ENCODE data around the gene GBA2.

GBA2 gene

DNA sequence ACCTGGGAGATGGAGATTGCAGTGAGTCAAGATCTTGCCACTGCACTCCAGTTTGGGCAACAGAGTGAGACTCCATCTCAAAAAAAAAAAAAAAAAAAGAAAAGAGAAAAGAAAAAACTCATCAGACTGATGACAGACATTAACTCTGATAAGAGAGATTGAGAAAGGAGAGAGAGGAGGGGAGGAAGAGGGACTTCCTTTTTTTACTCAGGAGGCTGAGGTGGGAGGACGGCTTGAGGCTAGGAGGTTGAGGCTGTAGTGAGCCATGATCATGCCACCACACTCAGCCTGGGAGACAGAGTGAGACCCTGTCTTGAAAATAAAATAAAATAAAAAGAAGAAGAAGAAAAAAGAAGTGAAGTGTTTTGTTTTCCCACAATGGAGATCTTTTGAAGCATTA is 14.8 kb upstream of the GBA2 start:
- DNase-seq, result no peak

DNA sequence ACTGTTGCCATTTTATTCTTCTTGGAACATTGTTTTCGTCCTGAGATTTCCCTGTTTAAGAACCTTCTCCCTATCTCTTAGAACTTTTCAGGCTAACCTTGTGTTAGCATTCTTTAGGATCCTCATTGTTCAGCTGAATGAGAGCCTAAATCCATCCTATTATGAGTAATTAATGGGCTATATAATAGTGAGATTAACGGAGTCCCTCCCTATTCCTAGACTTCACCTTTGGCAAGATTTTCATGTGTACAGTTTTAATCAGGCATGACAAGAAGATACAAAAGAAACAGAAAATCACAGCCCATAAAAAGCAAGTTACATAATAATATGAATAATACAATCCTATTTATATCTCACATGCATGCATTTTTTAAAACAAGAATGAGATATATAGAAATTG is 14.2 kb upstream of the GBA2 start:
- no peak for DNase-seq

DNA sequence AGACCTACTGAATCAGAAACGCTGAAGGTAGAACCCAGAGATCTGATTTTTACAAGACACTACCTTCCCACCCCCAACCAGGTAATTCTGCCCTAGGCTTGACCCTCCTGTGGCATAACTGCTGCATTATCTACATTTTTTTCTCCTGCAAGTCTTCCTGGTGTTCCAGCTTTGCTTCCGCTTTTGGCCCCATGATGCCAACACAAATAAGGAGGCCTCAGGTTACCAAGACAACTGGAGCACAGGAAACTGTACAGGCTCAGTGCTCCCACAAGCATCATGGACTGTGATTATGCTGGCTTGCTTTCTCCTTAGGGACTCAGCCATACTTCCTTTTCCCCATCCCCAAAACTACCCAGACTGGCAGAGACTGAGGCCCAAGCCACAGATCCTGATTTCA is 11.6 kb upstream of the GBA2 start:
- no peak for DNase-seq

DNA sequence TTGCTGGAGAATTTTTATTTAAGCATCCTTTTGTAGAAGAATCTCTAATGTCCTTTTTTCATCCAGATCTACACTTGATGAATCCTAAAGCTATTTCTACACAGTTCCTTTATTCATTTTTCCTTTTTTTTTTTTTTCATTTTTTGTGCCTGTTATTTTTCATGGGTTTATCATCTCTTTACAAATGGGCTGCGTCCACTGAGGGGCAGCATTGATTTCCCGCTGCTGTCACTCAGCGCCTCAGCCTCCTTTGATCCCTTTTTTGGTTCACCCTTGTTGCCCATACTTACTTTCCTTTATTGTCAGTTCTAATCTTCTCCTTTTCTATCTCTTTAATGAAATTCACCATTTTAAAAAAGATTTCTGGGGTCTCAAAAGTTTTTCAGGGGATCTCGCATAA is 10.8 kb upstream of the GBA2 start:
- no peak for DNase-seq

DNA sequence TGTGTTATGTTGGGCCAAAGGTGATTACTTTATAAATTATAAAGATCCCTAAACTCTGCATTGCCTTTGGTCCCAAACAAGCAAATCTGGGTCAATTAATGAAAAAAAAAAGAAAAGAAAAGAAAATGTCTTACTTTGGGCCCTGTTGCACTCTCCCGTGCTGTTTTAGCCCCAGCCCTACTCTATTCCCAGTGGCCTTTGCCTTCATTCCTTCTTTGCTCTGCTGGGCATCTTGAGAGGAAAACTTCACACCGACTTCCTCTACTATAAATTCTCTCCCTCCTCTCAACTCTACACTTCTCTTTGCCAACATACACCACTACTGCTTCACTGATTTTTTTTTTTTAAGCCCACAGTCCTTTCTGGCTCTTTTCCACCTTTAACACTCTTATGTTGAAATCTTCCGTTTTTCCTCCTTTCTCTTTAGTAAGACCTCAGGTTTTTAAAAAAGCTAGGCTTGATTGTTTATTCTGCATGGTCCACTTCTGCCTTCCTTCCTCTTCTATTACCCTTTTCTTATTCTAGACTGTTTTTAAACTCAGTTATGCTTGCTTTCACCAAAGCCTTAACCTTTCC is 9.5 kb upstream of the GBA2 start:
- DNase-seq, result no peak

DNA sequence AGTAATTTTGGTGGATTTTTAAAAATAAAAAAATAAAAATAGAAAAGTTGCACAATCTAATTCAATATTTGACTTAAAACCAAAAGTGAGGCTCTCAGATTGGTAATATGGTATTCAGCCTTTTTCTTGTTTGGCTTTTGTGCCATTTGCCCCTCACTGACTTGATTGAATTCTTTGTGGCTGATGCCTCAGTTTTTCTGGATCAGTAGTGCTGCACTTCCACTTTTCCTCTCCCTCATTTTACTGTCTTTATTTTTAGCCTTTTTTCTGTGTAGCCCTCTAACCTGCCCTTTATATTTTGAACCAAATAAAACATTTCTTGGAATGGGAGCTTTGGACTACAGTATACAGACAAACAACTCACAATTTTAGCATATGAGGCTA is 8.9 kb upstream of the GBA2 start:
- DNase-seq, result no peak

DNA sequence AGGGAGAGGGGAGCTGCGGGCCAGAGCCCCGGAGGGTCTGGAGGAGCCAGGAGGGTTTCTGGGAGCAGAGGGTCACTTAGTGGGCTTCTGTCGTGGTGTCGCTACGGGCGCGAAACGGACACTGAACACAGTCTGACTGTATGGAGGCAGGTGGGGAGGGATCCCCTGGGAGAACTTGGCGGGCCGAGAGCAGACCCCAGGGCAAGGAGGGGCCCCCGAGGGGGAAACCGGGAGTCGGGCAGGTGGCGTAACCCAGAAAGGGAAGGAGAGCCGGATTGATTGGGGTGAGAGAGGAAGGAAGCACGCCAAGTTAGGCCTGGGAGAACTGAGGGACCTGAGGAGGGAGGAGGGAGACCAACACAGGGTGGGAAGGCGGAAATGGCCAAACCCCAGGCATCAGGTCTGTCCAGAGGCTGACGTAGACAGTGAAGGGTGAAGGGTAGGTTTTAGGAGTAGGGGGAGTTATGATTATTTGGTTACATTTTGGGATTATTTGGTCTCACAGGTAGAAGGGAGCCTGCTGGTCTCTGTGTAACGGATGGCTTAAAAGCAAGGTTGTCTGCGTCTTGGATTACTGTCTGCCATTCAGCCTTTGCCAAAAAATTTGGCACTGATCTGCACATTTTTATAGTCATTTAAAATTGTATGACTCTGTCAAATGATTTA is 8.3 kb upstream of the GBA2 start:
- DNase-seq, result no peak

DNA sequence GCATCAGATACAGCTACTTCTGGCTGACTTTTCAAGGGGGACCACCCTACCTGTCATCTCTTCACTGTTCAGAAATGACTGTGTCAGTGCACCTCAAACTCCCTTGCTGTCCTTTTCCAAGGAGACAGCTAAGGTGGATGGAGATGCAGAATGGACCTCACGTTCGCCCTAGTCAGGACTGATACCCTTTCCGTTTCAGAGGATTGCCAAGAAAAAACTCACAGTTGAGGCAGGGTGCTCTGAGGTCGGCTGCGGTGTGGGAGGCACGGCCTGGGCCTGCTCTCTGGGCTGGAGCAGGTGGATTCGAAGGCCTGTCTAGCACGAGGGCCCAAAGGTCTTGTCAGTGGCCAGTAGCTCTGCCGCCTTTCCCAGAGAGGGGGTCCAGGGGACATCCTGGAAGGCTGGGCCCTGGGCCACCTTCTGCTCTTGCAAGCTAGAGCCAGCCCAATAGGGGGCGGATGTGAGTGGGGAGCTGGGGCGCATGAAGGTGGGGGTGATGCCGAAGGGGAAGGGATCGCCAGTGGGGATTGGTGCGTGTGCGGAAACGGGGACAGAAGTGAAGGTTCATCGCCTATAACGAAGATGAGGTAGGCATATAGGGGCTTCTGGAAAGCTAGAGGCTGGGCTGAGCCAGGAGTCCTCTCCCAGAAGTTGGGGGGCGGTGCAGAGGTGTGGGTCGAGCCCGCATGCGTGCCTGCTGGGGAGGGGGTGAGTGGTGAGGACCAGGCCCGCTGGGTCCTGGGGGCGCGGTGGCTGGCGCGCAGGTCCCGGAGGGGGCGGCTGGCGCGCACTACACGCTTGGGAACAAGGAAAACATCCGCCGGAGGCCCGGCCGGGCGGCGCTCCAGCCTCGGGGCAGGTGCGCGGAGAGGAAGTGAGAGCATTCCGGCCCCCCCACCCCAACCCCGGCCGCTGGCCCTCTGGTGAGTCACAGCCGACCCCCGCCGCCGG is 7.5 kb upstream of the GBA2 start:
- DNase-seq, result no peak

DNA sequence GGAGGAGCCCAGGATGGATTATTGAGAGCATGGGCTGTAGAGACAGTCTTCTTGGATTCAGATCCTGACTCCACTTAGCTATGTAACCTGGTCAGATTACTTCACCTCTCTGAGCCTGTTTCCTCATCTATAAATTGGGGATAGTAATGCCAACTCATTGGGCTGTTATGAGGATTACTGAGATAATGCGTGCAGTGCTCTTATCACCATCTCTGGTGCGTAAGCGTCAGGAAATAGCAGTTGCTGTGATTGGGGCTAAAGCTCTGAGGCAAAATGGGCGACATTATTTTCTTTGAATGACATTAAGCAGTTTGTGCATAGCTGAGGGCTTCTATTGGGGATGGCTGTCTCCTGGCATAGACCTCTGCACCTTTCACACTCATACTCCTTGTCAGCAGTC is 6.0 kb upstream of the GBA2 start:
- no peak for DNase-seq

DNA sequence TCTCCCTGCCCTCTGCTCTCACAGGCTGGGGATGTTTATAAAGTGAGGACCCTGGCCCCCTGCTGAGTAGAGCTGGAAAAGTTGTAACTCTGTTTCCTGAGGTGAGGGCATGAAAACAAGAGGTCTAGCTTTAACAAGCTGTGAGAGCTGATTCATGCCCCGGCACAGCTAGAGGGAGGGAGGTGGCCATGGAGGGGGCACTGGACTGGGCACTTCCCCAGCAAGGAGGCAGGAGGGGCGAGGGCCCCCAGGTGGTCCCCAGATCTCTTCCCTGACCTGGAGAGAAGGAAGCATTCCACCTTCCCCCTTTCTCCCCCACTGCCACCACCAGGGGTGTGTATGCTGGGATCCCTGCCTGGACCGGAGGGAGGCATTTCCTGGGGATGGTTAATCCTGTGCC is 5.2 kb upstream of the GBA2 start, which contains the start of gene MSMP:
Gene MSMP, minus strand, starts transcription at position 13 of the 400 bp plus-strand sequence. CDS start 147 bp downstream, outside the sequence.
- no peak for DNase-seq

DNA sequence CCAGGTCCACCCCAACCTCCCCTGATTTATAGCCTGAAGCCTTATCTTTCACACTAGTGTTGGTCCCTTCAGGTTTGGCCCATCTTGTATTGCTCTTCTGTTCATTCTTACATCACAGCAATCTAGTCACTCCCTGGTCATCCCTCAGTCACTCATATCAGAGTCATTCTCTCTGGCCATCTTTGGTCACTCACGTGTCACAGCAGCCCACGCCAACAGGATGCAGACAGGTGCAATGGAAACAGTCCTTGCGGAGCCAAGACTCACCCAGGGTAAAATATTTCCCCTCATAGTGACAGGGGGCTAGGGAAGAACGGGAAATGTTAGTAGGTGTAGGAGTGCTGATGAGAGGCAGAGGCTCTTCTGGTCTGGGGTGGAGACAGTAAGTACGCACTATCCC is 4.4 kb upstream of the GBA2 start:
- no peak for DNase-seq

DNA sequence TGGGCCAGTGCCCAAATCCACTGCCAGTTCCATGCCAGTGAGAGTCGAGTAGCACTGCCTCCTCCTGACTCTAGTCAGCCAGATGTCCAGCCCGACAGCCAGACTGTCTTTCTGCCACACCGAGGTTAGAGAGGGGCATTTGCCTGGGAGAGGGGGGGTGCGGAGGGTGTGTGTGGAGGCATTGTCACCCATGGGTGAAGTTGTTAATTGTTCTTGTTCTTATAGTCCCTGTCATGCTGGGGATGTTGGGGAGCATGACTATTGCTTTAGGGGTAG is 1.2 kb upstream of the GBA2 start:
- DNase-seq, result no peak

DNA sequence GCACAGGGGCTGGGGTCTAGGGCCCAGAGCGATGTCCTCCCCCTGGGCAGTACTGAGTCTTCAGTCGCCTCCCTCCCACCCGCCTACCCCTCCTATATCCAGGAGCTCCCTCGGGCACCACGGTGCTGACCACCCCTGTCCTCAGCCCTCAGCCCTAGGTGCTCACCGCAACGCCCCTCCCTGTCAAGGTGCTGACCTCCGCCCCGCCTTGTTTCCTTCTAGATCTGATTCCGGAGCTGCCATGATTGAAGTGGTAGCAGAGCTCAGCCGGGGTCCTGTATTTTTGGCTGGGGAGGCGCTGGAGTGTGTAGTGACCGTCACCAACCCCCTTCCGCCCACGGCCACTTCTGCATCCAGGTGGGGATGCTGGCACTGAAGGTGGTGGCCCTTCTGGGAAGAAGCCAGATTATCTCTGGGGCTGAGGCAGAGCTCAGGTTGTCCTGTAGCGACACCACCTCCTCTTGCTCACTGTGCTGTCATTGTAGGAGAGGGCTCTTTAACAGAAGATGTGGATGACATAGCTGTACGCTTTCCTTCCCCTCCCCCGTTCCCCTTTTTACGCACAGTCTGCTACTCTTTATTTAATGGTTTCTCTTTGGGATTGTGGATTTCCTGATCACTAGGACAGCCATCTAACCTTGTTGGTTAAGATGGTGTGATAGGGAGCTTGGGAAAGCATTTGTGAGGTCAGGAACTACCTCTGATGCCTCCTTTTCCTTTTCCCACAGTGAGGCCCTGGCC is 657 bp upstream of the GBA2 start:
- DNase-seq, result no peak

DNA sequence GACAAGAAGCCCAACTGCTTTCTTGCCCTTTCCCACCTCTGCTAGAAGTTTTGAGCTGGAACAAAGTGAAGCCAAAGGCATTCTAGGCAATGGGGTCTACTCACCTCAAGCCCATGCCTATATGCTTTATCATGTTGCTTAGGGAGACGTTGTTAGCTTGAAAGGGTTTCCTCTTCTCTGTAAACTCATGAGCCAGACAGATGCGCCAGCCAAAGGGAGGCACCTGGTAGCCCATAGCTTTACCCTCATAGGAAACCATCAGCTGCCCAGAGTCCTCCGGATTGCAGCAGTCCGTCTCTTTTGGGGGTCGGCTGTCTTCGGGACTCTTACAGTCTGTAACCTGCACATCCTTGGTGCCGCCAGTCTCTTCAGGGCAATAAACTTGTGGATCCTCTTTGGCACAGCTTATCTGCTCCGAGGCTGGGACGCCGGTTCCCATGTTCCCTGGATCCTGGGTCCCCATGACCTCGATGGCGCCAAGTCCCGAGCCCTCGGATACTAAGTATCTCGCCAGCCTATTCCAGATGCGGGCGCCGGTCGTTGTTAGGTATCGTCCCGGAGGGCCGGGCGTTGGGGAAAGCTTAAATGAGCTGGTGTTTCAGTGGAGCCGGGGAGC is 678 bp downstream of the GBA2 start:
- no peak for DNase-seq

DNA sequence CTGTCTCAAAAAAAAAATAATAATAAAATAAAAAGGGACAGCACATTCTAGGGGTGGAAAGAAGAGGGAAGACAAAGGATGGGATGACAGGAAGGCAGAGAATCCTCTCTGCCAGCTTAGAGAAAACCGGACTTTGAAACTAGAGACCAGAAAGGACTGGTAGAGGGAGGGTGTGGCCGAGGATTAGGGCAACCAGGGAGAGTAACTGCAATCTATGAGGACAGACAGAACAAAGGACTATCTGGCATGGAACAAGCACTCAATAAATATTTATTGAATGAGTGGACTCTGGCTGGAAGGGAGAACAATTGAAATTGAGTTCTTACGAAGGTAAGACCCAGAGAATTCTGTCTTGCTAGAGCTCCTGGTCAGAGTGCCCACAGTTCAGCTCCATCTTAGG is 2.4 kb downstream of the GBA2 start:
- no peak for DNase-seq

DNA sequence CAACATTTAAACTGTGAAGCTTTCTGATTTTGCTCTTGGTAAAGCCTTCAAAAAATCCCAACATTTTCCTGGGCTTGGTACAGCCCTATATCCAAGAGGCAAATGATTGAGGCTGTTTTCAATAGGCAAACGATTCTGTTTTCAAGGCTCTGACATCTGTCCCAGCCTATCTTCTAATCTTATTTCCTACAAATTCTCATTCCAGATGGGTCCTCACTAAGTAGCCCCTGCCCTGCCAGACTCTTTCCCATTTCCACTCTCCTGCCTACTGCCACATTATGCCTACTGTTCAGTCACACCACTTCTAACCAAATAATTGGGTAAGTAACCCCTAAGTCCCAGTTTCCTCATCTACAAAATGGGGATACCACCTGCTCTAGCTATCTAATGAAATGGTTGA is 3.5 kb downstream of the GBA2 start:
- no peak for DNase-seq

DNA sequence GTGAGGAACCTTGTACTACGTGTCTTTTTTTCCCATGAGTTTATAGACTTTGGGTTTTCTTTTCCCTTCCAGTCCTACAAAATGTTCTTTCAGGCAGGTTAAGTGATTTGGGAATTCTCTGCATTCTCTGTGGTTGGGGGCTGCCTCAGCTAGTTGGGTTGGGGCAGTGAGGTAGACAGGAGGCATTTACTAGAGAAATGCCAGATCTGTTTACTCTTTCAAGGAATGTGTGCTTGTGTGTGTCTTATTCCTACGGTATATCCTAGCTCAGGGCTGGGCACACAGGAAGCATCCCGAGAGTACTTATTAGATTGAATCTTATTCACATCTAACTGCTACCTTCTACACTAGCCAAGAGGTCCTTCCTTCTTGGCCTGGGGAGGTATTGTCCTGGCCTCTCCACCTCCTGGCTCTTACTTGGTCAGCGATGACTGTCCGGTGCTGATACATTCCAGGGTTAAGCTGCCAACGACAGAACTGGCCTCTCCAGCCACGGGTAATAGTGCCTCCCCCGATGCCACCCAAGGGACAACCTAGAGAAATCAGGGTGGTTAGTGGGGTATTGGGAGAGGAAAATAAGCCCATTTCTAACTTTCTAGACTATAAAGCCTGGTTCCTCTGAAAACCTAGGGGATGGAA is 5.0 kb downstream of the GBA2 start:
- no peak for DNase-seq

DNA sequence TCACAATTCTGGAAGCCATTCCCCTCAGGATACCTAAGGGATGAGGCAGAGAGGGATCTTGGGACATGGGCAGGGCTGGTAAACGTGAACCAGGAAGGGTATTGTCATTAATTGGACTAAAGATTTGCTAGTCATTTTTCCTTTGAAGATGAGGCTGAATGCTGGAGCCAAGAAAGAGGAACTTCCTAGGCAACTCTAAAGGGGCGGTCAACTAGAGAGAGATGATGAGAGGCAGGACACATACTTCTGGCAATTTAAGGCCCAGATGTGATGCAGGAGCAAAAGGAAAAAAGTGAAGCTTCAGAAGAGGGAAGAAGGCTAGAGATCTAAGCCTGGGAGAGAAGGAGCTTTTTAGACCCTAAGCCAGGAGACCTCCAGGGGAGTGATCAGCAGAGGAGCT is 5.6 kb downstream of the GBA2 start:
- no peak for DNase-seq

DNA sequence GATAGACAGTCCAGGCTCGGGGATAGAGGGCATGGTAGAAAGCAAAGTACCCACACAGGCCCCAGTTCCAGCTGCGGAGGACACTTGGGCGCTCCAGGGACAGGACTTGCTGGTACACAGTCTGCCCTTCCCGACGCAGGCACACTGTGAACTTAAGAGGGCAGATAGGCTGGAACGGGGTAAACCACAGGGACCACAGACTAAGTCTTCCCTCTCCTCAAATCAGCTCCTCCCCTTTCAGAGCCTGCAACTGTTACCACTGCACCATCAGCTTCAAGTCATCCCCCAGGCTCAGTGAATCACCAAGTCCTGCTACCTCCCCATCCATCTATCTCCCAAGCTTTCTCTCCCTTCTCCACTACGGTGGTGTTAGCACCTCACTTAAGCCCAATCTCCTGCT is 7.3 kb downstream of the GBA2 start:
- DNase-seq, result no peak

DNA sequence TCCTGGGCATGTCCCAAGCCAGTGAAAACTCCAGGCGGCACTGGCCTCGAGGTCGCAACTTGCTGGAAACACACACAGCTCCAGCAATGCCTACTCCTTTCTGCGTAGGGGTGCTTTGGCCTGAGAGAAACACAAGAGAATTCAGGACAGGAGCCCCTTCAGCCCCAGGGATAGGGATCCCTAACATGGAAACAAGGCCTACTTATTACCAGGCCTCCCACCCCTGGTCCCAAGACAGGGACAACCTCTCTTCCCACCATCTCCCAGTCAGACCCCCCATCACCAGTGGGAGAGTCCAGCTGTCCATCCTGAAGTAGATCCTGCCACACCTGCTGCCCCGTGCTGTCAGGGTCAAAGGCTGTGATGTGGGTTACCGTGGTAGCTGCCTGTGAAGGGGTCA is 8.8 kb downstream of the GBA2 start:
- no peak for DNase-seq

DNA sequence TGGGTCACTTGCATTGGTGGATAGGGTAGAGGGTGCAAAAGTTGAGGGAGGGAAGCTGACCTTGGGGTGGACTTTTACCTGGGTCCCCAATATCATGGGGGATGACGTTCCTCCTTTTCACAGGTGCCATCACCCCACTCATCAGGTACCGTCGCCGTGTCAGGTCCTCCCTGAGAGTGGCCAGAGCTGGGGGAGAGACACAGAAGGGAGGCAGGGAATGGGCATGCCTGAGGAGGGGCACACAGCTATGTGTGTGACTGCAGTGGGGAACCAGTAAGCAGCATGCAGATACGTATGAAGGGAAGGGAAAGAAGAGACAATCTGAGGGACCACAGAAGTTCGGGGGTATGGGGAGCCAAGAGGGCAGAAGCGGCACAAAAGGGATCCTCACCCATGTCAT is 10.1 kb downstream of the GBA2 start:
- no peak for DNase-seq

DNA sequence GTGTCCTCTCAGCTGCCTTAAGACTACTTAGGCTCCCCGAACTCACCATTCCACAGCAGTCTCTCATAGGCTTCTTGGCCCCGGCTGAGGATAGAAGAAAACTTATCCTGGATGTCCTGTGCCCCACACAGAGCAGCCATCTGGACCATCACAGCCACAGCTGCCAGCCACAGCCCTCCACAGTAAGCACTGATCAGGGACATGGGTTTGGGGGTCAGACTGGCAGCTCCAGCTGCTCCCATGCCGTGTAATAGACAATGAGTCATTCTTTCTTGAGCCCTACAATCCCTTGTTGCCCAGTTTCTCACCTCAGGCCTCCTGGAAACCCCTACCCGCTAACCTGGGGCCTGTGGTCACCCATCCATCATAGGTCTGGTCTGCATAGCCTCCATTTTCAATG is 10.8 kb downstream of the GBA2 start:
- no peak for DNase-seq

DNA sequence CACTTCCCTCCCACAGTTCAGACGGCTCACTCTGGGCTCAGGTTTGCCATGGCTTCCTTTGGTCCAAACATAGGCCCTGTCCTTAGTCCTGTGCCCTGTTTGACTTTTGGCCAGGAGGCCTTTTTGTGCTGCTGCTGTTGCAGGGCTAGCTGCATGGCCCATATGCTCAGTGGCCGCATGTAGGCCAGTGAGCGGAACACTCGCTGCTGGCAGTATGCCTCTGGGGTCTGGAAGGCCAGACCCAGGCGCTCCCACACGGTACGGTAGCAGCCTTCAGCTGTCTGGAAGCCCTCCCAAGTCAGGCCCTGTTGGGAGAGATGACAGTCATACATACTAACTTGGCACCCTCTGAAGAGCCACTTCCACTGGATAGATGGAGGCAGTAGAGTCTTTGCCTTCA is 11.9 kb downstream of the GBA2 start:
- no peak for DNase-seq

Measured in 8988T (cell line).